IPS-18c (cell line): ENCODE results near the gene ZSCAN21.

Experiments used
- H3K4me3 ChIP-seq: 2 replicates; pipeline ENCODE4 v1.7.0; 2013; ENCODE audit warnings: low read depth, mild to moderate bottlenecking, low read length, moderate library complexity; ENCODE audit not compliant: insufficient read depth
- H3K9me3 ChIP-seq: one replicate; pipeline ENCODE4 v1.6.1; 2013; ENCODE audit warnings: mild to moderate bottlenecking, low read length, moderate library complexity; ENCODE audit not compliant: control insufficient read depth, insufficient read depth

ZSCAN21 gene

DNA sequence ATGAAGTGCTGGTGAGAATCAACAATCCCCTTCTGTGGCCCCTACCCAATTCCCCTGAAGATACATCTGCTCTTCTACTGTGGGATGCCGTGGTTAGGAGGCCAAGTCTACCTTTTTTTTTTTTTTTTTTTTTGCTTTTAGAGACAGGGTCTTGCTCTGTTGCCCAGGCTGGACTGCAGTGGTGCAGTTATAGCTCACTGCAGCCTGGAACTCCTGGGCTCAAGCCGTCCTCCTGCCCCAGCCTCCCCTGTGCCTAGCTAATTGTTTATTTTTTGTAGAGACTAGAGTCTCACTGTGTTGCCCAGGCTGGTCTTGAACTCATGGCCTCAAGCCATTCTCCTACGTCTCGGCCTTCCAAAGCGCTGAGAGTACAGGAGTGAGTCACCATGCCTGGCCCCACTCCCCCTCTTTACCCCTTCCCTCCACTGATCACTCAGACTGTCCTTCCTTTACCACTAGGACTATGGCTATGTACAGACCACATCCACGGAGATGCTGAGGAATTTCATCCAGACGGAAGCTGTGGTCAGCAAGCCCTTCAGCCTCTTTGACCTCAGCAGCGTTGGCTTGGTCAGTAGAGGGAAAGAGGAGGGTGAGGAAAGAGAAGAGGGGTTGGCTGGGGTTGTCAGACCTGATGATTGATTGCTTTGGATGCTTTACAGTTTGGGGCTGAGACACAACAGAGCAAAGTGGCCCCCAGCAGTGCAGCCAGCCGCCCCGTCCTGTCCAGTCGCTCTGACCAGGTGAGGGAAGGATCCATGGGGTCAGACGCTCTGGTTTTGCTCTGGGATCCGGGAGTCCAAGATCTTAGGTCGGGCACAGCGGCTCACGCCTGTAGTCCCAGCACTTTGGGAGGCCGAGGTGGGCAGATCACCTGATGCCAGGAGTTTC lies 53.6 kb downstream of the ZSCAN21 start:
- no peak overlapping the region for H3K4me3 ChIP-seq
- no peaks in the 10 kb centered on the region for H3K9me3 ChIP-seq

- no peaks in the 10 kb centered on the region for H3K9me3 ChIP-seq
Observed at GRCh38 chr7:100105534-100105933, 56.0 kb downstream of the ZSCAN21 start.

GRCh38 chr7:100106633-100107032 lies 57.1 kb downstream of the ZSCAN21 start:
- no peak overlapping the region for H3K4me3 ChIP-seq

More at GRCh38 chr7:100105534-100105933, 56.0 kb downstream of the ZSCAN21 start:
- H3K4me3 ChIP-seq: no peak overlapping the region

GRCh38 chr7:100107125-100107737 lies 57.7 kb downstream of the ZSCAN21 start:
- Histone ChIP-seq H3K4me3 (no peak overlapping the region), H3K9me3 (no peaks in the 10 kb centered on the region)

More at GRCh38 chr7:100106633-100107032, 57.1 kb downstream of the ZSCAN21 start:
- H3K9me3 ChIP-seq: no peaks in the 10 kb centered on the region

- Histone ChIP-seq H3K9me3 (no peaks in the 10 kb centered on the region), H3K4me3 (no peak overlapping the region)
Observed at GRCh38 chr7:100107890-100108289, 58.3 kb downstream of the ZSCAN21 start.

DNA sequence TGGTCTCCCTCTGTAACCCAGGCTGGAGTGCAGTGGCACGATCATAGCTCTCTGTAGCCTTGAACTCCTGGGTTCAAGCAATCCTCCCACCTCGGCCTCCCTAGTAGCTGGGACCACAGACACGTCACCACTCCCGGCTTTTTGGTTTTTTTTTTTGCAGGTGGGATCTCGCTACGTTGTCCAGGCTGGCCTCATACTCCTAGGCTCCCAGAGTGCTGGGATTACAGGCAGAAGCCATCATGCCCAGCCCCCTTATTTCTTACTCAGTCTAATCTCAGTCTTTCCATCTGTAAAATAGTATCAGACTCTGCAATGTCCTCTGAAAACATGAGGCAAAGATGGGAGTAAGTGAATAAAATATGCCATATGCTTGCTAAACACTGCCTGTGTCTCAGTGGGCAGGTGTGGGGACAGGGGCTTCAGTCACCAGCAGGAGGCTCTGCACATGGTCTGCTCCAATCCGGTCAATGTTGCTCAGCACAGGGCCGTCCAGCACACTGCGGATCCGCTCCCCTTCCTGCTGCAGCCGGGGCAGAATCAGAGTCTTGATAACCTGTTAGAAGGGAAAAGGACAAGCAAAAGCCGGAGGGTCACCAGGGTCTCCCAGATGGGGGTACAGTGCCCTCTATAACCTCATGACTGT lies 60.1 kb downstream of the ZSCAN21 start:
- Histone ChIP-seq H3K4me3 (no peak overlapping the region), H3K9me3 (no peaks in the 10 kb centered on the region)

GRCh38 chr7:100111156-100111555 lies 61.6 kb downstream of the ZSCAN21 start:
- H3K9me3 ChIP-seq: no peaks in the 10 kb centered on the region
- H3K4me3 ChIP-seq: no peak overlapping the region

DNA sequence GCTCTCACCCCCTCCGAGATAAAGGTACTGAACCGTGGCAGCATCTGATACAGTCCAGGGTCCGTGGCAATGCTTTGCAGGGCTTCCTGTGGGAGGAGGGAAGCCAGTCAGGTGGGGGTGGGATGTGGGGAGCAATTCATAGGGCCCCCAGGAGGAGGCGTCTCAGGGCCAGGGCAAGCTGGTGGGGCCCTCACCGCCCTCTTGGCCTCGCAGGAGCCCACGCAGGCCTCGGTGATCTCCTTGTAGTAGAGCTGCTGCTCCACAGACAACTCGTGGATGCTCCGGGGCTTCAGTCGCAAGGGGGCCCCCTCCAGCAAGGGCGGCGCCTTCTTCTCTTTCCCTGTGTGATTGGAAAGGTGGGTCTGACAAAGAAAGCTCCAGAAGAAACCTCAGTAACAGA lies 62.3 kb downstream of the ZSCAN21 start:
- H3K4me3 ChIP-seq: no peak overlapping the region
- H3K9me3 ChIP-seq: no peaks in the 10 kb centered on the region
